ENCODE results near the gene REX1BD.

DNA sequence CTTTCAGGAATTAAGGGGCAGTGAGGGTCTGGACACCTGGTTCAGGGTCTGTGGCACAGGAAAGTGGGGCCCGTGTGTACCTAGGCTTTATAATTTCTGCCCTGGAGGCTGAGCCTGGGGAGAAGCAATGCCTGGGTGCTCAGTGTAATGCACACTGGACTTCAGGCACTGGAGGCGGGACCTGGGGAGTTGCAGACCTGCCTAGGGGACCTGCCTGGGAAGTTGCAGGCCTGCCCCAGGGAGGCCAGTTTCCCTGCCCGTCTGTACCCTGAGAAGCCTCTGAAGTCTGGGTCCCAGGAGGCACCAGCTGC is 21.6 kb downstream of the REX1BD start:
- no peak for TF ChIP-seq POLR2A (IDR thresholded peaks at IDR 0.05)
- TF ChIP-seq CTCF (IDR thresholded peaks at IDR 0.05) = no peak

Data from prostate gland (tissue), 2 donors.